Lower leg skin (tissue), 4 donors: ENCODE measurements around the gene UQCR11. TPM values are rescaled to one million over a fixed set of nuclear protein-coding genes. Genes with fewer than 3 reads are reported as not detected.

Experiments
- DNase-seq, 2 donors: peaks; one replicate each; pipeline ENCODE4 v3.0.0-alpha.2; 2019; ENCODE audit warnings: low spot score in 2 of 2
- H3K4me3 ChIP-seq: fragments of 200-600 bp; sonication (generic); 2 replicates; pipeline ENCODE4 v1.5.1; 2017; ENCODE audit warnings: mild to moderate bottlenecking, low read depth; ENCODE audit not compliant: poor library complexity, severe bottlenecking
- CTCF ChIP-seq, 3 donors: fragments of 450-650 bp; IDR thresholded peaks; one replicate each; pipeline ENCODE4 v1.5.1; 2016; ENCODE audit warnings: antibody characterized with exemption in 3 of 3, mild to moderate bottlenecking in 3 of 3, moderate library complexity in 2 of 3
- POLR2A ChIP-seq, 2 donors: fragments of 450-650 bp; IDR thresholded peaks; one replicate each; pipeline ENCODE4 v1.6.1; 2016 to 2017; ENCODE audit warnings: antibody characterized with exemption in 2 of 2, mild to moderate bottlenecking in 1 of 2, moderate library complexity in 1 of 2
- WGBS, 2 donors: methylation state at CpG; one replicate each; pipeline ENCODE4 v1.1.5; 2018; 5-methylcytosine and 5-hydroxymethylcytosine counted together
- intact Hi-C: fragments of 100-400 bp; cut with DNase I; formaldehyde crosslinking; loops from one replicate; pipeline ENCODE4 v1.15.0; 2023; ENCODE audit warnings: low total_unique reads
- total RNA-seq, 4 donors: library from RNA; depleted of rRNA; stranded (reverse); fragments of >200 nt; gene quantifications; one replicate each; pipeline ENCODE4 v1.1.0, GENCODE V29; 2016

The UQCR11 gene
- total RNA-seq, 4 donors from 2014 or later, result 24.8 to 71.8 (median 46.1) TPM

GRCh38 chr19:1651568-1652291, 46.5 kb upstream of the UQCR11 start:
- 0 to 1% methylated on average over 14 to 42 of the region's 101 CpGs for WGBS, 2 donors
- intact Hi-C loops, result no loop called here
- no peak for TF ChIP-seq POLR2A (IDR thresholded peaks at IDR 0.05)
- no peak for TF ChIP-seq CTCF (IDR thresholded peaks at IDR 0.05)
- H3K4me3 ChIP-seq, result peak overlapping the region; percentile 63
- DNase-seq, result no peak

GRCh38 chr19:1650650-1651567, 45.6 kb upstream of the UQCR11 start:
- DNase-seq, result no peak
- 7 to 11% methylated on average over 36 of the region's 36 CpGs for WGBS, 2 donors
- TF ChIP-seq POLR2A (IDR thresholded peaks at IDR 0.05) (no peak), CTCF (IDR thresholded peaks at IDR 0.05) (no peak)
- H3K4me3 ChIP-seq, result peak overlapping the region; percentile 63
- intact Hi-C loops, result no loop called here

- no peak for DNase-seq
- WGBS, 2 donors, result 85 to 86% methylated on average over 19 to 20 of the region's 20 CpGs
- TF ChIP-seq POLR2A (IDR thresholded peaks at IDR 0.05) (no peak), CTCF (IDR thresholded peaks at IDR 0.05) (no peak)
- intact Hi-C loops, result no loop called here
- H3K4me3 ChIP-seq, result no peak overlapping the region
These were observed 44.7 kb upstream of the UQCR11 start for GRCh38 chr19:1649706-1650649.

DNA sequence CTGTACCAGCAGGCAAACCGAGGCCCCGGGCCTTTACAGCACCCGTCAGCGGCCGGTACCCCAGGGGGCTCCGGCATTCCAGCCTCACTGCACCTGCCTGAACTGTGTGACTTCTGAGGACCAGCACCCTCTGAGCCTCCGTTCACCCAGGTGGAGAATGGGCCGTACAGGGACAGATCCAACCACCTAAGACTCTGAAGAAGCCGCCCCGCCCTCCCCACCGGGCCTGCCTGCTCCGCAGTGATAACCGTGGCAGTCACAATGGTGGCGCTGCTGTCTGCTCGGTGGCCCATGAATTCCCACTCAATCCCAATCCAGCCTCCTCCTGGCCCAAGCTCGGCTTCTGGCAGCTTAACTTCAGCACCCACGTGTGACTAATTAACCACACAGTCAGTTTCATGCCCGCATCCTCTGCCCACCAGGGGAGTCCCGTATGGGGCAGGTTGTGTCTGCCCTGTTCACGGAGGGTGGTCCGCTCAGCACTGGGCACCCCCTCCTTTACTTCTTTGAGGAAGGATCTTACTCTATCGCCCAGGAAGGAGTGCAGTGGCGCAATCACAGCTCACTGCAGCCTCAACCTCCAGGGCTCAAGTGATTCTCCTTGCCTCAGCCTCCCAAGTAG, 43.8 kb upstream of the UQCR11 start:
- DNase-seq, result no peak
- intact Hi-C loops, result no loop called here
- 67 to 70% methylated on average over 16 to 23 of the region's 23 CpGs for WGBS, 2 donors
- no peak for TF ChIP-seq POLR2A (IDR thresholded peaks at IDR 0.05)
- TF ChIP-seq CTCF (IDR thresholded peaks at IDR 0.05), result no peak
- no peak overlapping the region for H3K4me3 ChIP-seq

DNA sequence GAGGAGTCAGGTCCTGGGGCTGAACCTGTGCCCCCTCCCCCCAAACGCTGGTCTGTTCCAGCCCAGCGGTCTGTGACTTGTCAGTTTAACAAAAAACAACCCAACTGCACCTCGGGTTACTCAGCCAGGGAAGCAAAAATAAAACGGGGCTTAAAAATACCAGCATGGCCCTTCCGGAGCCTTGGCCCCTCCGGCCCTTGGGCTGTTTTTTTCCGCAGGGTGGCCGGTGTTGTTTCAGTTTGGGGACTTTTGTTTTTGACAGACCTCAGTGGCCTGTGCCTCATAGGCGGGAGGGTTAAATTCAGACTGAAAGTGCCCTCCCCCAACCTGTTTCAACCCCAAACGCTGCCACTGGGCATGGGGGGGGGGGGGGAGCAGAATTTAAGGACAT, 43.2 kb upstream of the UQCR11 start:
- H3K4me3 ChIP-seq, result no peak overlapping the region
- WGBS, 2 donors, result 81 to 87% methylated on average over 10 of the region's 10 CpGs
- intact Hi-C loops, result no loop called here
- no peak for TF ChIP-seq CTCF (IDR thresholded peaks at IDR 0.05)
- no peak for TF ChIP-seq POLR2A (IDR thresholded peaks at IDR 0.05)
- DNase-seq, result no peak
